Gastrocnemius medialis (tissue), 4 donors: ENCODE measurements around the gene STN1. TPM values are rescaled to one million over a fixed set of nuclear protein-coding genes. Genes with fewer than 3 reads are reported as not detected.

Source experiments
- ATAC-seq, 2 donors: fragments of 150-250 bp; one replicate each; pipeline ENCODE4 v1.9.1; 2016
- DNase-seq, 2 donors: peaks; one replicate each; pipeline ENCODE4 v3.0.0-alpha.2; 2019
- H3K27ac ChIP-seq, 4 donors: fragments of 200-600 bp; sonication (generic); 1 replicate in 1 of 4; 2 replicates in 3 of 4; pipeline ENCODE4 v1.5.1; 2016 to 2018; ENCODE audit warnings: mild to moderate bottlenecking in 2 of 4, moderate library complexity in 1 of 4
- H3K27me3 ChIP-seq, 3 donors: fragments of 200-600 bp; sonication (generic) in 2 of 3; 1 replicate in 1 of 3; 2 replicates in 2 of 3; pipeline versions ENCODE4 v1.5.1 to v1.6.0; 2016 to 2019; ENCODE audit warnings: mild to moderate bottlenecking in 1 of 3, moderate library complexity in 1 of 3
- H3K36me3 ChIP-seq, 2 donors: fragments of 200-600 bp; sonication (generic) in 1 of 2; one replicate each; pipeline ENCODE4 v1.5.1; 2017 to 2018
- H3K4me1 ChIP-seq, 2 donors: fragments of 200-600 bp; sonication (generic) in 1 of 2; one replicate each; pipeline ENCODE4 v1.5.1; 2016 to 2017; ENCODE audit warnings: mild to moderate bottlenecking in 2 of 2
- H3K4me3 ChIP-seq, 4 donors: fragments of 200-600 bp; sonication (generic) in 3 of 4; 1 replicate in 1 of 4; 2 replicates in 3 of 4; pipeline ENCODE4 v1.5.1; 2016 to 2019; ENCODE audit warnings: mild to moderate bottlenecking in 2 of 4
- H3K9me3 ChIP-seq, 3 donors: fragments of 200-600 bp; sonication (generic) in 2 of 3; 1 replicate in 1 of 3; 2 replicates in 2 of 3; pipeline ENCODE4 v1.5.1; 2016 to 2019
- CTCF ChIP-seq, 5 experiments: fragments of 450-650 bp in 3 of 5; fragments of 200-600 bp in 2 of 5; sonication (generic) in 2 of 5; IDR thresholded peaks in 4 of 5; conservative IDR thresholded peaks in 1 of 5; 1 replicate in 4 of 5; 2 replicates in 1 of 5; pipeline ENCODE4 v1.5.1; 2016 to 2019; ENCODE audit warnings: antibody characterized with exemption in 5 of 5, mild to moderate bottlenecking in 3 of 5, moderate library complexity in 3 of 5
- POLR2A ChIP-seq, 2 donors: fragments of 450-650 bp; IDR thresholded peaks; one replicate each; pipeline ENCODE4 v1.6.1; 2017; ENCODE audit warnings: antibody characterized with exemption in 2 of 2, mild to moderate bottlenecking in 2 of 2, moderate library complexity in 2 of 2
- in situ Hi-C, 4 donors: fragments of 200-750 bp; cut with MboI; loops; one replicate each; pipeline versions ENCODE4 v1.15.0 to v1.8.0; 2017; ENCODE audit warnings: low sequenced_read_pairs in 4 of 4
- intact Hi-C: fragments of 100-400 bp; cut with DNase I; formaldehyde crosslinking; loops from one replicate; pipeline ENCODE4 v1.15.1; 2023; ENCODE audit warnings: low total_unique reads
- total RNA-seq, 4 donors: library from RNA; depleted of rRNA; stranded (reverse); fragments of >200 nt; gene quantifications; one replicate each; pipeline versions ENCODE4 v1.1.0 to v1.2.3, GENCODE V29; 2016

Gene STN1
- total RNA-seq, 4 donors from 2014 or later: 15.1 to 24.7 (median 20.5) TPM

GRCh38 chr10:103929381-103929921 lies 11.5 kb upstream of the STN1 start:
- Histone ChIP-seq H3K9me3 (no peaks in the 10 kb centered on the region), H3K27ac (no peak overlapping the region), H3K27me3 (no peaks in the 10 kb centered on the region), H3K4me1 (no peaks in the 10 kb centered on the region), H3K36me3 (no peaks in the 10 kb centered on the region), H3K4me3 (no peak overlapping the region)
- in situ Hi-C loops (loop anchor here in 1 of 4 donors (25.0 kb wide), 1 partner anchor 183 kb away; the partner anchor contains the start of gene SFR1), intact Hi-C loops (no loop called here)
- DNase-seq: no peak
- TF ChIP-seq CTCF (IDR thresholded peaks at IDR 0.05 in 4 of 5, conservative IDR thresholded peaks at IDR 0.05 in 1 of 5) (no peak), POLR2A (IDR thresholded peaks at IDR 0.05) (no peak)
- ATAC-seq: no peak

GRCh38 chr10:103928784-103929183 lies 10.8 kb upstream of the STN1 start:
- TF ChIP-seq CTCF (IDR thresholded peaks at IDR 0.05 in 4 of 5, conservative IDR thresholded peaks at IDR 0.05 in 1 of 5) (no peak), POLR2A (IDR thresholded peaks at IDR 0.05) (no peak)
- in situ Hi-C loops: loop anchor here in 1 of 4 donors (25.0 kb wide), 1 partner anchor 184 kb away; the partner anchor contains the start of gene SFR1

GRCh38 chr10:103926722-103927319 lies 8.8 kb upstream of the STN1 start:
- Histone ChIP-seq H3K27me3 (no peaks in the 10 kb centered on the region), H3K4me3 (no peak overlapping the region), H3K4me1 (no peaks in the 10 kb centered on the region), H3K27ac (no peak overlapping the region), H3K9me3 (no peaks in the 10 kb centered on the region), H3K36me3 (no peaks in the 10 kb centered on the region)
- intact Hi-C loops: no loop called here
- no peak for ATAC-seq
- TF ChIP-seq POLR2A (IDR thresholded peaks at IDR 0.05) (no peak), CTCF (IDR thresholded peaks at IDR 0.05 in 4 of 5, conservative IDR thresholded peaks at IDR 0.05 in 1 of 5) (no peak)
- in situ Hi-C loops: loop anchor here in 1 of 4 donors (25.0 kb wide), 1 partner anchor 185 kb away; the partner anchor contains the start of gene SFR1
- no peak for DNase-seq

More at GRCh38 chr10:103928784-103929183, 10.8 kb upstream of the STN1 start:
- no peak for ATAC-seq
- Histone ChIP-seq H3K9me3 (no peaks in the 10 kb centered on the region), H3K27ac (no peak overlapping the region), H3K36me3 (no peaks in the 10 kb centered on the region), H3K27me3 (no peaks in the 10 kb centered on the region), H3K4me3 (no peak overlapping the region), H3K4me1 (no peaks in the 10 kb centered on the region)
- intact Hi-C loops: no loop called here
- no peak for DNase-seq

DNA sequence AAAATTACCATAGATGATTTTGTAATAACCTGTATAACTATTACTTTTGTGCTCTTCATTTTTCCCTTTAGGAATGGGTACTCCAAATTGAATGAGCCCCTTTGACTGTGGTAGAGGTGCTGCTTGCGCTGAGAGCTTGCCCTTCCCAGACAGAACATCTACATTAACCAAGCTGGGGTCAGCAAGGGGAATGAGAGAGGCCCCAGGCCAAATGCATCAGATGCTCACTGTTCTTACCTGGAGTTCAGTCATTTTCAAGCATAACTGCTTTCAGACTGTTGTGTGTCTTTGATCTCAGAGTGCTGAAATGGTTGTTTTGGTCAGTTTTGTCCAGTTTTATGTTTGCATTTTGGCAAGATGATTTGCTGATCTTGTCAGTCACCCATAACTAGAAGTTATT lies 7.6 kb upstream of the STN1 start:
- in situ Hi-C loops (loop anchor here in 1 of 4 donors (25.0 kb wide), 1 partner anchor 187 kb away; the partner anchor contains the start of gene SFR1), intact Hi-C loops (no loop called here)
- no peaks in the 10 kb centered on the region for H3K27me3 ChIP-seq
- no peak overlapping the region for H3K4me3 ChIP-seq
- DNase-seq (no peak), ATAC-seq (no peak)
- no peaks in the 10 kb centered on the region for H3K36me3 ChIP-seq
- no peaks in the 10 kb centered on the region for H3K4me1 ChIP-seq
- TF ChIP-seq CTCF (IDR thresholded peaks at IDR 0.05 in 4 of 5, conservative IDR thresholded peaks at IDR 0.05 in 1 of 5) (no peak), POLR2A (IDR thresholded peaks at IDR 0.05) (no peak)
- no peaks in the 10 kb centered on the region for H3K9me3 ChIP-seq
- no peak overlapping the region for H3K27ac ChIP-seq
